ENCODE data around the gene USP11. TPM values are rescaled to one million over a fixed set of nuclear protein-coding genes. Genes with fewer than 3 reads are reported as not detected.
A peak's percentile ranks its signal among the peaks of the same experiment; 100 is the strongest.

USP11 gene
- total and polyA plus RNA-seq, 11 donors = 17.9 to 68.9 (median 42.9) TPM

GRCh38 chrX:47233333-47234113, 714 bp downstream of the USP11 start:
- H3K27me3 ChIP-seq = peaks cover 0 to 20% (median 0%) of the 10 kb centered on the region in 9 donors
- TF ChIP-seq CTCF (IDR thresholded peaks at IDR 0.05) (no peak), POLR2A (IDR thresholded peaks at IDR 0.05) (peak in 1 of 2 donors; percentile 43)
- intact Hi-C loops (cut with DNase I) = loop anchor here in 4 of 10 donors (2.0 to 5.0 kb wide), 2 partner anchors 15 to 86 kb away; partner anchors contain the start of genes CDK16 (in 3 of the 4) and RBM10 (in 1 of the 4)
- 0 to 27% (median 13%) methylated on average over 48 to 51 of the region's 51 CpGs for WGBS, 4 donors
- peaks cover 0 to 11% (median 5%) of the 10 kb centered on the region in 9 donors for H3K36me3 ChIP-seq
- DNase-seq = peak; percentile 92 to 95 (median 95)
- peaks cover 0 to 18% (median 5%) of the 10 kb centered on the region in 12 donors for H3K4me1 ChIP-seq
- ATAC-seq = peak; percentile 94 to 98 (median 96)
- peak overlapping the region; percentile 88 to 98 (median 95) for H3K27ac ChIP-seq
- H3K4me3 ChIP-seq = peak overlapping the region; percentile 28 to 89 (median 70)
- H3K9me3 ChIP-seq = no peaks in the 10 kb centered on the region

- 47 to 65% (median 63%) methylated on average over 3 of the region's 3 CpGs for WGBS, 4 donors
- Histone ChIP-seq H3K9me3 (no peaks in the 10 kb centered on the region), H3K27ac (peak overlapping the region in 10 of 12 donors; percentile 88 to 98 (median 96)), H3K27me3 (peaks cover 0 to 20% (median 0%) of the 10 kb centered on the region in 9 donors), H3K36me3 (peaks cover 0 to under 1% (median 0%) of the 10 kb centered on the region in 9 donors), H3K4me3 (peak overlapping the region in 11 of 12 donors; percentile 46 to 89 (median 71)), H3K4me1 (peaks cover 0 to 18% (median 5%) of the 10 kb centered on the region in 12 donors)
- intact Hi-C loops (cut with DNase I) = loop anchor here in 1 of 10 donors (5.0 kb wide), 1 partner anchor 87 kb away; the partner anchor contains the start of gene RBM10
- ATAC-seq (no peak), DNase-seq (no peak)
- TF ChIP-seq CTCF (IDR thresholded peaks at IDR 0.05) (no peak), POLR2A (IDR thresholded peaks at IDR 0.05) (no peak)
Observed at GRCh38 chrX:47234583-47234982, 1.8 kb downstream of the USP11 start.

GRCh38 chrX:47235691-47236103, 2.9 kb downstream of the USP11 start:
- Histone ChIP-seq H3K27ac (peak overlapping the region in 2 of 12 donors; percentile 36 to 43), H3K4me1 (peaks cover 0 to 18% (median 5%) of the 10 kb centered on the region in 12 donors), H3K9me3 (no peaks in the 10 kb centered on the region), H3K27me3 (peaks cover 0 to 20% (median 0%) of the 10 kb centered on the region in 9 donors), H3K4me3 (no peak overlapping the region), H3K36me3 (peaks cover 0 to 9% (median 7%) of the 10 kb centered on the region in 9 donors)
- DNase-seq = no peak
- 74 to 82% (median 80%) methylated on average over 4 of the region's 4 CpGs for WGBS, 4 donors
- intact Hi-C loops (cut with DNase I) = no loop called here
- ATAC-seq = no peak
- no peak for TF ChIP-seq CTCF (IDR thresholded peaks at IDR 0.05)
- no peak for TF ChIP-seq POLR2A (IDR thresholded peaks at IDR 0.05)

GRCh38 chrX:47239199-47239598, 6.4 kb downstream of the USP11 start:
- peak in 1 of 4 donors; percentile 14 for ATAC-seq
- no peak overlapping the region for H3K4me3 ChIP-seq
- H3K9me3 ChIP-seq = no peaks in the 10 kb centered on the region
- no peak for DNase-seq
- intact Hi-C loops (cut with DNase I) = no loop called here
- peaks cover 0 to 44% (median 32%) of the 10 kb centered on the region in 9 donors for H3K36me3 ChIP-seq
- peaks cover 0 to 11% (median 0%) of the 10 kb centered on the region in 12 donors for H3K4me1 ChIP-seq
- H3K27me3 ChIP-seq = peaks cover 0 to 22% (median 0%) of the 10 kb centered on the region in 9 donors
- 81 to 93% (median 91%) methylated on average over 8 of the region's 8 CpGs for WGBS, 4 donors
- H3K27ac ChIP-seq = no peak overlapping the region
- no peak for TF ChIP-seq CTCF (IDR thresholded peaks at IDR 0.05)
- TF ChIP-seq POLR2A (IDR thresholded peaks at IDR 0.05) = no peak
